Caco-2 (cell line): ENCODE results near the gene SRGAP2. TPM values are rescaled to one million over a fixed set of nuclear protein-coding genes. Genes with fewer than 3 reads are reported as not detected.
A peak's percentile ranks its signal among the peaks of the same experiment; 100 is the strongest.
"Not testable (repeated sequence)": the region's sequence is repeated elsewhere in the genome, so short reads cannot be mapped to it uniquely, and the experiment has no call there.

ENCODE experiments used
- BruUV-seq: library from RNA; stranded (reverse); fragments of 400-500 nt; replicated peaks from 2 replicates; lab custom pipeline; 2021; lab: Mats Ljungman, UMichigan
- CTCF ChIA-PET: fragments of 300-600 bp; sonication (Branson Sonifier 250); formaldehyde crosslinking; loops from one replicate; lab custom pipeline; 2022; ENCODE audit warnings: antibody characterized with exemption; lab: Charles Lee
- POLR2A ChIA-PET: fragments of 300-600 bp; sonication (Branson Sonifier 250); formaldehyde crosslinking; loops from one replicate; lab custom pipeline; 2022; ENCODE audit warnings: antibody characterized with exemption; lab: Charles Lee
- DNase-seq, 2 experiments: peaks; one replicate each; pipeline versions ENCODE4 v3.0.0 to v3.0.0-alpha.2; 2020 to 2022
- H3K27me3 ChIP-seq: replicated peaks from 2 replicates; pipeline ENCODE4 v1.6.0; 2011; ENCODE audit warnings: low read length; ENCODE audit not compliant: control insufficient read depth, insufficient read depth
- H3K36me3 ChIP-seq: 2 replicates; pipeline ENCODE4 v1.5.1; 2011; ENCODE audit warnings: low read length; ENCODE audit not compliant: control insufficient read depth, insufficient read depth
- H3K4me1 ChIP-seq: fragments of 250-450 bp; sonication (Bioruptor Pico); 2 replicates; pipeline ENCODE4 v1.5.1; 2020; ENCODE audit warnings: mild to moderate bottlenecking
- H3K4me3 ChIP-seq: 2 replicates; pipeline ENCODE4 v1.5.1; 2011; ENCODE audit warnings: low read depth, mild to moderate bottlenecking, control low read depth, low read length
- H3K9me3 ChIP-seq: fragments of 250-450 bp; sonication (Bioruptor Pico); 2 replicates; pipeline ENCODE4 v1.5.1; 2020; ENCODE audit warnings: mild to moderate bottlenecking, moderate library complexity
- H3K27ac Mint-ChIP-seq: one replicate; pipeline ENCODE4 v1.8.0; 2022; ENCODE audit warnings: mixed read lengths; ENCODE audit not compliant: unreplicated experiment
- H3K27me3 Mint-ChIP-seq: one replicate; pipeline ENCODE4 v1.8.0; 2022; ENCODE audit warnings: mixed read lengths; ENCODE audit not compliant: insufficient read depth, unreplicated experiment
- H3K36me3 Mint-ChIP-seq: one replicate; pipeline ENCODE4 v1.8.0; 2022; ENCODE audit warnings: mild to moderate bottlenecking, mixed read lengths; ENCODE audit not compliant: insufficient read depth, unreplicated experiment
- H3K4me1 Mint-ChIP-seq: one replicate; pipeline ENCODE4 v1.8.0; 2022; ENCODE audit warnings: low read depth, mixed read lengths; ENCODE audit not compliant: unreplicated experiment
- H3K4me3 Mint-ChIP-seq: one replicate; pipeline ENCODE4 v1.8.0; 2022; ENCODE audit warnings: mild to moderate bottlenecking, moderate library complexity, mixed read lengths; ENCODE audit not compliant: unreplicated experiment
- H3K9me3 Mint-ChIP-seq: one replicate; pipeline ENCODE4 v1.8.0; 2022; ENCODE audit warnings: mixed read lengths; ENCODE audit not compliant: unreplicated experiment
- intact Hi-C: fragments of 100-400 bp; cut with micrococcal nuclease; formaldehyde crosslinking; loops from one replicate; pipeline ENCODE4 v1.10.0; 2022; ENCODE audit not compliant: unreplicated experiment
- total RNA-seq: library from RNA; stranded (reverse); gene quantifications from 2 replicates; pipeline ENCODE4 v1.2.3, GENCODE V29; 2022

Gene SRGAP2
- total RNA-seq, 1 experiment from 2014 or later: 23.7 TPM

DNA sequence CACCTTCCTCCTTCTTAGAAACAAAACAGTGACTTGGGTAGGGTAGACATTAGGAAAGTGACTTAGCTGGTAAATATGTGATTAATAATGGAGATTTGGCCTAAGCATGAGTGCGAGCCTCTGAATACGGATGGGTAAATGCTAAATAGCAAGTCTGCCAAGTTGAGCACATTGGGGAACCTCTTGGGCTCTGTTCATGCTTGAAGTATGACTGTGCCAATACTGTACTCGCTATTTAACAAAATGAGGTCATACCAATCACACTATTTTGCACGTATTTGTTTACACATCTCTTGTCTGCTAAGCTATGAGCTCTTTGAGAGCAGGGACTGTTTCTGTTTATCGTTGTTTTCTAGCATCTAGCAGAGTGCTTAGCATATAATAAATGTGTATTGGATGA lies 23.5 kb downstream of the SRGAP2 start:
- H3K27me3 ChIP-seq, H3K9me3 ChIP-seq, POLR2A ChIA-PET, intact Hi-C loops, H3K4me3 ChIP-seq, BruUV-seq, H3K4me1 Mint-ChIP-seq, H3K9me3 Mint-ChIP-seq, H3K4me3 Mint-ChIP-seq, CTCF ChIA-PET, H3K27me3 Mint-ChIP-seq, H3K27ac Mint-ChIP-seq, H3K36me3 ChIP-seq, H3K36me3 Mint-ChIP-seq, DNase-seq, H3K4me1 ChIP-seq: not testable (repeated sequence)

DNA sequence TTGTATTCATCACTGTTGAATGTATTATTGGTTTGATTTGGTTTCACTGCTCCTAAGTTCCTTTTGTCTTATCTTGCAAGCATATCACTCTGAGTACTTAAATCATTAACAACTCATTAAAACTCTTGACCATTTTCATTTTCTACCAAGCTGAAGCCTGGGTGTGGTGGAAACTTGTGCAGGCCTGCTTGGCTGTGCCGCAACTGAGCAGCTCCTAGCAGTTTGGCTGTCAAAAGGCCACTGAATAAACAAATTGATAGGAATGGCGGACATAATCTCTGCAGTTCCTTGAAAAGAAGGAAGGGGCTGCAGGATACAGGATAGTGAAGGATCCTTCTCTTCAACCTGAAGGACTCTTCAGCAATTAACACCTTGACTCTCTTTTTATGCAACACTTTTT lies 25.9 kb downstream of the SRGAP2 start:
- BruUV-seq, POLR2A ChIA-PET, CTCF ChIA-PET, DNase-seq, H3K4me1 Mint-ChIP-seq, H3K4me3 ChIP-seq, H3K4me3 Mint-ChIP-seq, H3K36me3 ChIP-seq, H3K27ac Mint-ChIP-seq, H3K27me3 ChIP-seq, H3K9me3 Mint-ChIP-seq, intact Hi-C loops, H3K27me3 Mint-ChIP-seq, H3K36me3 Mint-ChIP-seq, H3K4me1 ChIP-seq, H3K9me3 ChIP-seq: not testable (repeated sequence)

DNA sequence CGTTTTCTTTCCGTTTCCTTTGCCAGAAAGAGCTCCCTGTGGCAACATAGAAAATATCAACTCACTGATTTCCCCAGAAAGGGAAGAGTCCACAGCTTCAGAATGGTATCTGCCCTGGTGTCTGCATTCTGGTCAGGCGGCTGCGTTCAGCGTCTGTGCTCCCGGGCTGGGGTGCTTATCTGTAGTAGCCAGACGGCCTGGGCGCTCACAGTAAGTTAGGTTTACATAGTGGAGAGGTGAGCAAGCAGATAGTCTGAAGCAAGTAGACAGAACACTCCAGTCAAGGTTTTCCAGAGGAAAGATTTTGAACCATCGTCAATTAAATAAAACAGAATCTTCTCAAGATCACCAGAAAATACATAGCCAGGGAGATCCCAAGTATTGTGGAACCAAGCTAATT lies 28.6 kb downstream of the SRGAP2 start:
- H3K9me3 ChIP-seq, H3K4me3 Mint-ChIP-seq, BruUV-seq, intact Hi-C loops, H3K4me3 ChIP-seq, H3K4me1 ChIP-seq, H3K27me3 ChIP-seq, POLR2A ChIA-PET, H3K9me3 Mint-ChIP-seq, H3K27ac Mint-ChIP-seq, H3K27me3 Mint-ChIP-seq, CTCF ChIA-PET, H3K36me3 Mint-ChIP-seq, H3K4me1 Mint-ChIP-seq, H3K36me3 ChIP-seq: not testable (repeated sequence)
- peak; percentile 4 to 42 for DNase-seq

DNA sequence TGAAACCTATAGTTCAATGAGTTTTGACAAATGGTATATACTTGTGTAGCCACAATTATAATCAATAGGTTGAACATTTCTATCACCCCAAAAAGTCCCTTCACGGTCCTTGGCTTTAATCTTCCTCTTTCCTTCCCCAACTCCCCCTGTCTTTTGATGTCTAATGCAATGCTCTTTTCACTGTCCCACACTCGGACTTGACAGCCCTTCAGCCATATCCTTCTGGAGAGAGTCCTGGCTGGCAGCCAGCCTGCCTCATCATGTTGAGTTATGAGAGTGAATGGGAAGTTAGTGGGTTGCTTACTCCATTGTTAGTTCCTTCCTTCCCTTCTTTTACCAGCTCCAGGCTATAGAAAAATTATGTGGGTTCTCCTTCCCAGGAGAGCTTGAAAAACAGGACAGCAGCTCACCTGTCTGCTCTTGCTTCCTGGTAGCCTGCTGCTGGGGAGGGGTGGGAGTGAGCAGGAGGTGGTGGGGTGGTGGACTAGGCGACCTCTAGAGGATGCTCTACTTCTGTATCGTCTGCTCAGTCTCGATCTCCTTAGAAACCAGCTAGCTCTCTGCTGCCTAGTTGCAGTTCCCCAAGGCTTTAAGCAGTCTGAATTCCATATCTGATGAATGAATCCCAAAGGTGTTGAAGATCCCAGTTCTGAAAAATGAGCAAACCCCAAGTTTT lies 29.8 kb downstream of the SRGAP2 start:
- H3K4me1 Mint-ChIP-seq, H3K27me3 Mint-ChIP-seq, H3K27me3 ChIP-seq, H3K9me3 Mint-ChIP-seq, H3K36me3 ChIP-seq, CTCF ChIA-PET, H3K9me3 ChIP-seq, H3K36me3 Mint-ChIP-seq, H3K4me3 ChIP-seq, POLR2A ChIA-PET, H3K4me3 Mint-ChIP-seq, H3K27ac Mint-ChIP-seq, BruUV-seq, intact Hi-C loops, H3K4me1 ChIP-seq: not testable (repeated sequence)
- DNase-seq: peak; percentile 22 to 33

DNA sequence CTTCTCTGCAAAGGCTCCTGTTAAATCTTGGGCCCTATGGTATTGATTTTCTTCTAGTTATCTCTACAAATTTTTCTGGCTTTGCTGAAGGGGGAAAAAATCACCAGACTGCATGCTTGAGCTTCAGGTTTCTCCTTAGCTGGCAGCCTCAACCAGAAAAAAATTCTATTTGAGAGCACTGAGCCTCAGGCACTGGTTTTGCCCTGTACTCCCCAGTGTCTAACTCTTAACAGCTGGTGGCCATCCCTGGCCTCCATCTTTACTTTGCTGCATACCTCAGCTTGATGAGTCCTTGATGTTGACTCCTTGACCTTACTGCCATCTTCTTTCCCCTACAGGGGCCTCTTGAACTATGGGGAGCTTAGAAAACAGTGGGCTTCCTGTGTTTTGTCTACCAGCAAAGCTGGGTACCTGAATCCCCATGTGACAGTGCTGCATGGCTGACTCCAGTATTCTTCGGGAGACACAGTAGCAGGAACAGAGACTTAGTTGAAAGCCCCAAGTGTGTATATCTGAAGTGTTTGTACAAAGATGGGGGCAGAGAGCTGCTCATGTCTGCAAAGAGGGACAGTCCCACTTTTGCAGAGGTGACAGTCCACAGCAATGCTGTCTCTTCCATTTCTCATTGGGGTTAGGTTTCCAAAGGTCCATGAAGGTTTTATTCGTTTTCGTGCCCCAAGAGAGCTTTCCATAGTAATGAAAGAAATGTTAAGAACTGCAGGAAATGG lies 31.0 kb downstream of the SRGAP2 start:
- POLR2A ChIA-PET, intact Hi-C loops, DNase-seq, H3K9me3 Mint-ChIP-seq, H3K4me3 Mint-ChIP-seq, H3K27me3 ChIP-seq, H3K36me3 ChIP-seq, H3K27me3 Mint-ChIP-seq, H3K4me1 ChIP-seq, H3K4me3 ChIP-seq, CTCF ChIA-PET, H3K36me3 Mint-ChIP-seq, H3K4me1 Mint-ChIP-seq, H3K27ac Mint-ChIP-seq, BruUV-seq, H3K9me3 ChIP-seq: not testable (repeated sequence)

DNA sequence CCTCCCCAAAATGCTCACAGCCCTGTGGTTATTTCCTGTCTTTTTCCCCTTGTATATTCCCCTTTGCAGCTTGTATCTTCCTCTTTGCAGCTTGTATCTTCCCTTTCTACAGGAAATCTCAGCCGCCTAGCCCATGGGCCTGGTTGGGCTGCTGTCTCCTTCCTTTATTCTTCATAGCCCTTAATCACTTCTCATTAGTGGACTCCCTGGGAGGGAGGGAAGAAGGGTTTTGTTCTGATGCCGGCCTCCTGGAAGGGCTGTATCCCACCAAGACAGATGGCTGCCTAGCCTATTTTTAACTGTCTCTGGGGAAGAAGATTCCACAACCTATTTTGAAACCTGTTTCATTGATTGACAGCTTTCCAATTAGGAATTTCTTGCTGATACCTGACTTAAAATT lies 31.8 kb downstream of the SRGAP2 start:
- H3K27me3 Mint-ChIP-seq, H3K4me3 Mint-ChIP-seq, H3K27me3 ChIP-seq, H3K36me3 Mint-ChIP-seq, H3K4me3 ChIP-seq, DNase-seq, intact Hi-C loops, H3K27ac Mint-ChIP-seq, H3K4me1 ChIP-seq, CTCF ChIA-PET, H3K9me3 ChIP-seq, H3K9me3 Mint-ChIP-seq, H3K36me3 ChIP-seq, BruUV-seq, H3K4me1 Mint-ChIP-seq, POLR2A ChIA-PET: not testable (repeated sequence)

DNA sequence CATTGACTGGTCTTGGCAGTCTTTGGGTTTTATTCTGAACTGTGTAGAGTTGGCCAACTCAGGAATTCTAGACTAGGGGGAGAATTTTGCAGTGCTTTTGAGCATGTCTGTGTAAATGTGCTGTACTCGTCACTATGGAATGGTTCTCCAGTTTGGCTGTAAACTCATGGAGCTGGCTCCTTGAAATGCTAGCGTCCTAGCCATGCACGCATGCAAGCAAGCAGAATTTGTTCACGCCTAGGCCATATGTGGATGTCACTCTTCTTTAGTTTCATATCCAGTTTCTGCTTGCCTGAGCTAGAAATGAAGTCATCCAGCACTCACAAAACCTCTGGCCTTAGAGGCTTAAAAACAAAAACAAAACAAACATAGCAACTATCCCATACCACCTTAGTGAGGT lies 36.9 kb downstream of the SRGAP2 start:
- intact Hi-C loops, CTCF ChIA-PET, H3K4me1 Mint-ChIP-seq: not testable (repeated sequence)

More for the DNA sequence above, 36.9 kb downstream of the SRGAP2 start:
- H3K27me3 Mint-ChIP-seq, H3K4me1 ChIP-seq, H3K9me3 ChIP-seq, H3K27me3 ChIP-seq, H3K4me3 ChIP-seq, H3K36me3 Mint-ChIP-seq, H3K9me3 Mint-ChIP-seq, BruUV-seq, H3K36me3 ChIP-seq, H3K27ac Mint-ChIP-seq, POLR2A ChIA-PET, H3K4me3 Mint-ChIP-seq, DNase-seq: not testable (repeated sequence)
